Measurements from ENCODE around the gene SPRR4. TPM values are rescaled to one million over a fixed set of nuclear protein-coding genes. Genes with fewer than 3 reads are reported as not detected.

Gene SPRR4
- total RNA-seq, 1 experiment from 2014 or later = not detected

DNA sequence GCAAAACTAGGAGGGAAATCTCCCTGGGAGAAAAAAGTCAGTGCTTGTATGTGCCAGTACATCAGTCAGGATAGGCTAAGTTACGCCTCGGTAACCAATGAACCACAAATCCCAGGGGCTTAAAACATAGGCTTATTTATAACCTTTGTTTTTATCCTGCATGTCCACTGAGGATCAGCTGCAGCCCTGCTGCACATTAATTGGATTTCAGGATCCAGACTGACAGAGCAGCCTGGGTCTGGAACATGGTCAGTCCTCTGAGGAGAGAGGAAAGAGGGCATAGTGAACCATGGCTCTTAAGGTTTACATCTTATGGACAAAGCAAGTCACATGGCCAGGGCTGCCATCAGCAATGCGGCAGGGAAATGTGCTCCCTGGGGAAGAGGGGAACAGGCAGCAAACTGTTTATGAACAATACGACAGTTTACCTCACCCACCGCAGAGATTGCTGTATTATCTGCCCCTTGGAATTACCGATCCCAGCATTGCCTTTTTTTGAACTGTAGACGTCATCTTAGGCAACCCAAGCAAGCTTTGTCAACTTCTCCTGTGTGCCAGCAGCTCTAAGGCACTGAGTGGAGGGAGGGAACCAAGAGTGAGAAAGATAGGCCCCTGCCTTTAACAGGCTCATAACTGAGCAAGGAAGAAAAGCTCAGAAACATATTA lies 9.1 kb upstream of the SPRR4 start:
- intact Hi-C loops (cut with micrococcal nuclease; ENCODE audit: unreplicated experiment) = no loop called here
- no peak for DNase-seq (ENCODE audit: low spot score)
- no TSS peak for BruUV-seq (replicated peaks)
- no peak overlapping the region for H3K4me3 ChIP-seq (ENCODE audit: low read depth, low read length, poor library complexity, severe bottlenecking)
- no peak overlapping the region for H3K27ac ChIP-seq (ENCODE audit: low read depth, low read length, poor library complexity, severe bottlenecking)
- ChIA-PET CTCF (no interaction called here), POLR2A (ENCODE audit: low non-redundant PET) (no interaction called here)
- H3K4me1 ChIP-seq (ENCODE audit: insufficient read depth, low read length, poor library complexity, severe bottlenecking) = no peaks in the 10 kb centered on the region
- peaks cover 4% of the 10 kb centered on the region for H3K27me3 ChIP-seq (replicated peaks; ENCODE audit: insufficient read depth, low read depth, low read length, poor library complexity)
- H3K36me3 ChIP-seq (ENCODE audit: insufficient read depth, low read length, poor library complexity, severe bottlenecking) = no peaks in the 10 kb centered on the region
- TF ChIP-seq, protein P1, sequence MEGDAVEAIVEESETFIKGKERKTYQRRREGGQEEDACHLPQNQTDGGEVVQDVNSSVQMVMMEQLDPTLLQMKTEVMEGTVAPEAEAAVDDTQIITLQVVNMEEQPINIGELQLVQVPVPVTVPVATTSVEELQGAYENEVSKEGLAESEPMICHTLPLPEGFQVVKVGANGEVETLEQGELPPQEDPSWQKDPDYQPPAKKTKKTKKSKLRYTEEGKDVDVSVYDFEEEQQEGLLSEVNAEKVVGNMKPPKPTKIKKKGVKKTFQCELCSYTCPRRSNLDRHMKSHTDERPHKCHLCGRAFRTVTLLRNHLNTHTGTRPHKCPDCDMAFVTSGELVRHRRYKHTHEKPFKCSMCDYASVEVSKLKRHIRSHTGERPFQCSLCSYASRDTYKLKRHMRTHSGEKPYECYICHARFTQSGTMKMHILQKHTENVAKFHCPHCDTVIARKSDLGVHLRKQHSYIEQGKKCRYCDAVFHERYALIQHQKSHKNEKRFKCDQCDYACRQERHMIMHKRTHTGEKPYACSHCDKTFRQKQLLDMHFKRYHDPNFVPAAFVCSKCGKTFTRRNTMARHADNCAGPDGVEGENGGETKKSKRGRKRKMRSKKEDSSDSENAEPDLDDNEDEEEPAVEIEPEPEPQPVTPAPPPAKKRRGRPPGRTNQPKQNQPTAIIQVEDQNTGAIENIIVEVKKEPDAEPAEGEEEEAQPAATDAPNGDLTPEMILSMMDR (conservative IDR thresholded peaks at IDR 0.05; ENCODE audit: low read depth, low read length) = no peak
- no peak for TF ChIP-seq EZH2 (IDR thresholded peaks at IDR 0.05; ENCODE audit: borderline replicate concordance, low read depth, low read length, poor library complexity, severe bottlenecking)
- no peaks in the 10 kb centered on the region for H3K9me3 ChIP-seq (ENCODE audit: low read depth, low read length, poor library complexity, severe bottlenecking)

DNA sequence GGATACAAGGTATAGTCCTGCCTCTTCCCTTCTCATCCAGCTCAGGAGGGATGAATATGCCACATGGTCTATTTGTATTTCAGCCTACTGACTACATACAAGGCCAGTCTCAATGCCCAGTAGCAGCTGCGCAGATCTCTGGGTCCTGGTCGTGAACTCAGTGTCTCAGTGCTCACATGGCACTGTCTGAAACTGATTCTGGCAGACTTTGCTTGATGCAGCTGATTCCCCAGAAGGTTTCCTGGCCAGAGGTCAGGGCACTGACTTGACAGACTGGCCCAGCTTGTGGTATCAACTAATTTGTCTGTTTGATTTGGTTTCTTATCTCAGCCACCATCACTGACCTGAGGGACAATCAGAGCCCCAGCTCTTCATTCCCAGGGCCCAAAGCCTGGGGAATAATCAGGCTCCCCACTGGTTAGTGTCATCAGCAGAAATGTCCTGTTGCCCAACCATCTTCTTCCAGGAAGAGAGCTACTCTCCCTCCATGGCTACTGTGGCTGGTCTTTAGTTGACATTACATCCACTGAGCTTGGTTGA lies 7.5 kb upstream of the SPRR4 start:
- ChIA-PET POLR2A (ENCODE audit: low non-redundant PET) (no interaction called here), CTCF (interaction anchor here (0.6 kb wide), 1 partner anchor 328 kb away, joined by 3 read pairs; no protein-coding TSS in a partner anchor)
- intact Hi-C loops (cut with micrococcal nuclease; ENCODE audit: unreplicated experiment) = no loop called here
- Histone ChIP-seq H3K4me1 (ENCODE audit: insufficient read depth, low read length, poor library complexity, severe bottlenecking) (no peaks in the 10 kb centered on the region), H3K9me3 (ENCODE audit: low read depth, low read length, poor library complexity, severe bottlenecking) (no peaks in the 10 kb centered on the region), H3K4me3 (ENCODE audit: low read depth, low read length, poor library complexity, severe bottlenecking) (no peak overlapping the region), H3K36me3 (ENCODE audit: insufficient read depth, low read length, poor library complexity, severe bottlenecking) (no peaks in the 10 kb centered on the region), H3K27me3 (replicated peaks; ENCODE audit: insufficient read depth, low read depth, low read length, poor library complexity) (peaks cover 11% of the 10 kb centered on the region), H3K27ac (ENCODE audit: low read depth, low read length, poor library complexity, severe bottlenecking) (no peak overlapping the region)
- no TSS peak for BruUV-seq (replicated peaks)
- DNase-seq (ENCODE audit: low spot score) = no peak
- TF ChIP-seq EZH2 (IDR thresholded peaks at IDR 0.05; ENCODE audit: borderline replicate concordance, low read depth, low read length, poor library complexity, severe bottlenecking) = no peak
- TF ChIP-seq, protein P1 (conservative IDR thresholded peaks at IDR 0.05; ENCODE audit: low read depth, low read length) = no peak

DNA sequence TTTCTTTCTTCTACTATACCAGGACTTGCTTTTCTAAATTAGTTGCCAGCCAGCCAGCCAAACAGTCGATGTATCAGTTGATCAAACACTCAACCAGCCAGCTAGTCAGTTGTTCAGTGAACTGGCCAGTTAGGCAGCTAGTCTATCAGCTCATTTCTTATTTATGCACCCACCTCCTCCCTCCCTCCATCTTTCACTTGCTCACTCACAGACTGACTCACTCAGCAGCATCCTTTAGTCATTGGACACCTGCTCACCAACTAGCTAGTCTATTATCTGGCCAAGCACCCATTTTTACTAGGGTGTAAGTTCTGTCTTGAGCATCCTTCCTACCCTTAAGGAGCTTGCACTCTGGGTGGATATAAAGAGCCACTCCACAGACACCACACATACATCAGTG lies 5.9 kb upstream of the SPRR4 start:
- intact Hi-C loops (cut with micrococcal nuclease; ENCODE audit: unreplicated experiment) = no loop called here
- Histone ChIP-seq H3K4me3 (ENCODE audit: low read depth, low read length, poor library complexity, severe bottlenecking) (no peak overlapping the region), H3K36me3 (ENCODE audit: insufficient read depth, low read length, poor library complexity, severe bottlenecking) (no peaks in the 10 kb centered on the region), H3K27me3 (replicated peaks; ENCODE audit: insufficient read depth, low read depth, low read length, poor library complexity) (peaks cover 11% of the 10 kb centered on the region), H3K4me1 (ENCODE audit: insufficient read depth, low read length, poor library complexity, severe bottlenecking) (no peaks in the 10 kb centered on the region), H3K9me3 (ENCODE audit: low read depth, low read length, poor library complexity, severe bottlenecking) (no peaks in the 10 kb centered on the region), H3K27ac (ENCODE audit: low read depth, low read length, poor library complexity, severe bottlenecking) (no peak overlapping the region)
- no peak for DNase-seq (ENCODE audit: low spot score)
- BruUV-seq (replicated peaks) = no TSS peak
- TF ChIP-seq, protein P1 (conservative IDR thresholded peaks at IDR 0.05; ENCODE audit: low read depth, low read length) = no peak
- no peak for TF ChIP-seq EZH2 (IDR thresholded peaks at IDR 0.05; ENCODE audit: borderline replicate concordance, low read depth, low read length, poor library complexity, severe bottlenecking)
- POLR2A ChIA-PET (ENCODE audit: low non-redundant PET) = no interaction called here
- CTCF ChIA-PET = no interaction called here

Measured in A673 (cell line).